Right lobe of liver (tissue), 4 donors: ENCODE measurements around the gene NUTM2F.
"Not testable (repeated sequence)": the region's sequence is repeated elsewhere in the genome, so short reads cannot be mapped to it uniquely, and the experiment has no call there.

Experiments
- POLR2A ChIP-seq: fragments of 450-650 bp; IDR thresholded peaks from one replicate; pipeline ENCODE4 v1.6.1; 2017; ENCODE audit warnings: antibody characterized with exemption, mild to moderate bottlenecking
- TF ChIP-seq, protein P1 (sequence below), 4 donors: fragments of 200-600 bp in 3 of 4; fragments of 450-650 bp in 1 of 4; IDR thresholded peaks; one replicate each; pipeline versions ENCODE4 v1.5.1 to v1.8.0; 2016 to 2022; ENCODE audit warnings: antibody characterized with exemption in 4 of 4, mild to moderate bottlenecking in 2 of 4
- donor health status: DM: no; HTN: no; CAD: no.
- donor health status: DM: no; HTN: no; CAD: no.
- donor health status: DM: no; HTN: yes; CAD: no.

- TF ChIP-seq, protein P1, sequence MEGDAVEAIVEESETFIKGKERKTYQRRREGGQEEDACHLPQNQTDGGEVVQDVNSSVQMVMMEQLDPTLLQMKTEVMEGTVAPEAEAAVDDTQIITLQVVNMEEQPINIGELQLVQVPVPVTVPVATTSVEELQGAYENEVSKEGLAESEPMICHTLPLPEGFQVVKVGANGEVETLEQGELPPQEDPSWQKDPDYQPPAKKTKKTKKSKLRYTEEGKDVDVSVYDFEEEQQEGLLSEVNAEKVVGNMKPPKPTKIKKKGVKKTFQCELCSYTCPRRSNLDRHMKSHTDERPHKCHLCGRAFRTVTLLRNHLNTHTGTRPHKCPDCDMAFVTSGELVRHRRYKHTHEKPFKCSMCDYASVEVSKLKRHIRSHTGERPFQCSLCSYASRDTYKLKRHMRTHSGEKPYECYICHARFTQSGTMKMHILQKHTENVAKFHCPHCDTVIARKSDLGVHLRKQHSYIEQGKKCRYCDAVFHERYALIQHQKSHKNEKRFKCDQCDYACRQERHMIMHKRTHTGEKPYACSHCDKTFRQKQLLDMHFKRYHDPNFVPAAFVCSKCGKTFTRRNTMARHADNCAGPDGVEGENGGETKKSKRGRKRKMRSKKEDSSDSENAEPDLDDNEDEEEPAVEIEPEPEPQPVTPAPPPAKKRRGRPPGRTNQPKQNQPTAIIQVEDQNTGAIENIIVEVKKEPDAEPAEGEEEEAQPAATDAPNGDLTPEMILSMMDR (IDR thresholded peaks at IDR 0.05), result not testable (repeated sequence)
- not testable (repeated sequence) for TF ChIP-seq POLR2A
These were observed 51.4 kb downstream of the NUTM2F start for GRCh38 chr9:94277029-94277428.
